Measurements from ENCODE around the gene FAM229A. TPM values are rescaled to one million over a fixed set of nuclear protein-coding genes. Genes with fewer than 3 reads are reported as not detected.
A peak's percentile ranks its signal among the peaks of the same experiment; 100 is the strongest.
"Not testable (repeated sequence)": the region's sequence is repeated elsewhere in the genome, so short reads cannot be mapped to it uniquely, and the experiment has no call there.

Gene FAM229A
- total RNA-seq, 1 donor from 2014 or later: 4.4 TPM

GRCh38 chr1:32364836-32365235 lies 2.6 kb upstream of the FAM229A start:
- H3K27me3 Mint-ChIP-seq: peaks cover 10% of the 10 kb centered on the region
- peaks cover 16% of the 10 kb centered on the region for H3K4me1 Mint-ChIP-seq
- intact Hi-C loops (cut with micrococcal nuclease): no loop called here
- no peaks in the 10 kb centered on the region for H3K9me3 Mint-ChIP-seq
- no peak overlapping the region for H3K4me3 Mint-ChIP-seq
- H3K27ac Mint-ChIP-seq: no peak overlapping the region
- no peak for DNase-seq
- peaks cover 50% of the 10 kb centered on the region for H3K36me3 Mint-ChIP-seq (ENCODE audit: low read depth)

DNA sequence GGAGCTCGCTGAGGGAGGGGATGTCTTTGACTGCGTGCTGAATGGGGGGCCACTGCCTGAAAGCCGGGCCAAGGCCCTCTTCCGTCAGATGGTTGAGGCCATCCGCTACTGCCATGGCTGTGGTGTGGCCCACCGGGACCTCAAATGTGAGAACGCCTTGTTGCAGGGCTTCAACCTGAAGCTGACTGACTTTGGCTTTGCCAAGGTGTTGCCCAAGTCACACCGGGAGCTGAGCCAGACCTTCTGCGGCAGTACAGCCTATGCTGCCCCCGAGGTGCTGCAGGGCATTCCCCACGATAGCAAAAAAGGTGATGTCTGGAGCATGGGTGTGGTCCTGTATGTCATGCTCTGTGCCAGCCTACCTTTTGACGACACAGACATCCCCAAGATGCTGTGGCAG lies 1.4 kb upstream of the FAM229A start:
- Mint-ChIP-seq H3K4me1 (peaks cover 17% of the 10 kb centered on the region), H3K36me3 (ENCODE audit: low read depth) (peaks cover 45% of the 10 kb centered on the region), H3K9me3 (no peaks in the 10 kb centered on the region), H3K27ac (no peak overlapping the region), H3K4me3 (no peak overlapping the region), H3K27me3 (peaks cover 10% of the 10 kb centered on the region)
- DNase-seq: no peak
- intact Hi-C loops (cut with micrococcal nuclease): no loop called here

DNA sequence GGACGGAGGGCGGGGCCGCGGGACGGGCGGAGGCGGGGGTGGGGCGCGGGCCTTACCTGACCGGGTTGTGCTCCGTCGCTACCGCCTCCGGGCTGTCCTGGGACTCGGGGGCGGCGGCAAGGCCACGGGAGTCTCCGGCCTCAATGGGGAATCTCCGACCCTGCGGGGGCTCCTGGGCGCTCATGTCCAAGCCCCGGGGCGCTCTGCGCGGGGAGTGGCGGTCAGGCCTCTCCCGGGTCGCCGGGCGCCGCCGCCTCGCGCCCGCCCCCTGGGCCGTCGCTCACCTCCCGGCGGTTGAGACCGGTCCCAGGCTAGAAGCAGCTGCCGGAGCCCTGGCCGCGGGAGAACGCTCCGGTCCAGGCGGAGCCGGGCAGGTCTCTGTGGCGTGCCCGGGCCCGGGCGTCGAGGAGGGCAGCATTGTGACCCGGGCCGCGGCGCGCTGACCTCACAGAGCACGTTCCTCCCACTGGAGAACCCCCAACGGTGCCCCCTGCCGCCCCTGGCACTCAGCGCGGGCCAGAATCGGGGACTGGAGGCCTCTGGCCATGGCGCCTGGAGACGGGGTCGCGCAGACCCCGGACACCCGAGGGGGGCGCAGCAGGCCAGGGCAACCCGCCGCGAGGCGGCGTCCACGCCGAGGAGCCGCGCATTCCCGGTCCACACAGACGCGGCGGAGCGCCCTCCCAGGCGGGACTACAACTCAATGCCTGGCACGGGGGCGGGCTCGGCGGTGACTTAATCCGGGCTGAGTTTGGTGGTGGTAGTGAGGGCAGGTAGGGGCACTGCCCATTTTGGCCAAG lies 411 bp downstream of the FAM229A start:
- H3K27me3 Mint-ChIP-seq: peaks cover 10% of the 10 kb centered on the region
- H3K27ac Mint-ChIP-seq: no peak overlapping the region
- peak; percentile 70 for DNase-seq
- intact Hi-C loops (cut with micrococcal nuclease): no loop called here
- H3K36me3 Mint-ChIP-seq (ENCODE audit: low read depth): peaks cover 36% of the 10 kb centered on the region
- no peaks in the 10 kb centered on the region for H3K9me3 Mint-ChIP-seq
- H3K4me1 Mint-ChIP-seq: peaks cover 17% of the 10 kb centered on the region
- peak overlapping the region; percentile 34 for H3K4me3 Mint-ChIP-seq

DNA sequence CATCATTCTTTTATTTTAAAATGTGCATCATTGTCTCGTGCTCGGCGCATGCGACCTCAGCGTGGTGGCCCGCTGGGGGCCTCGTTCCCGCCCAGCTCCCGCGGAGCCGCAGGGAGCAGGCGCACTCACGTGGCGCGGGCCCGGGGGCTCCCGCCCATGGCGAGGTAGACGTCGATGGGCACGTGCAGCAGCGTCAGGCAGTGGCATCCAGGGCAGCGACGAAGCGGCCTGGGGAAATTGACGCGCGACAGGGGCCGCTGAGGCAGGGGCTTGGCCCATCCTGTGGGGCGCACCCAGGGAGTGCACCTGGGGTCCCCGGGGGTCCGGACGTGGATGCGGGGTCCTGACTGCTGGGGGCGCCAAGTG lies 994 bp downstream of the FAM229A start:
- H3K27ac Mint-ChIP-seq: no peak overlapping the region
- peaks cover 17% of the 10 kb centered on the region for H3K4me1 Mint-ChIP-seq
- H3K4me3 Mint-ChIP-seq: no peak overlapping the region
- H3K27me3 Mint-ChIP-seq: peaks cover 11% of the 10 kb centered on the region
- intact Hi-C loops (cut with micrococcal nuclease): no loop called here
- no peak for DNase-seq
- no peaks in the 10 kb centered on the region for H3K9me3 Mint-ChIP-seq
- peaks cover 33% of the 10 kb centered on the region for H3K36me3 Mint-ChIP-seq (ENCODE audit: low read depth)

- DNase-seq: no peak
- H3K27ac Mint-ChIP-seq: peak overlapping the region; percentile 50
- H3K9me3 Mint-ChIP-seq: no peaks in the 10 kb centered on the region
- no peak overlapping the region for H3K4me3 Mint-ChIP-seq
- H3K4me1 Mint-ChIP-seq: peaks cover 17% of the 10 kb centered on the region
- H3K27me3 Mint-ChIP-seq: peaks cover 11% of the 10 kb centered on the region
- intact Hi-C loops (cut with micrococcal nuclease): no loop called here
- H3K36me3 Mint-ChIP-seq (ENCODE audit: low read depth): peaks cover 17% of the 10 kb centered on the region
Measured at GRCh38 chr1:32358435-32358834, 3.9 kb downstream of the FAM229A start.

DNA sequence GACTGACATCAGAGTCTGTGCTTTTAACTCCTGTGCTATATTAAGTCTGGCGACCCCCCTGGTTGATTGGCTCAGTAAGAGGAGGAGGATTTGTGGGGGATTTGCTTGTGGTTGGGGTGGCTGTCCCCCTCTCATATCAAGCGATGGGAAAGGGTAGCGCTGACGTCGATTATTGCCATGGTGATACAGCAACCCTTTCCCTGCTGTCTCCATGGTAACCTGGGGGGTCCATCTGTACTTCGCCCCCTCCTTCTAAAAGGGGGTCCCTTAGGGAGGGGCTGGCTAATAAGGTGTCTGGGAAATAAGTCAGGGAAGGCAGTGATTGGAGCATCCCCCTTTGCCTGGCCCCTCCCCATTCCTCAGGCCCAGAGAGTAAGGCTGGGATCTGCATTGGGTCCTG lies 4.7 kb downstream of the FAM229A start:
- H3K4me3 Mint-ChIP-seq: no peak overlapping the region
- peaks cover 10% of the 10 kb centered on the region for H3K36me3 Mint-ChIP-seq (ENCODE audit: low read depth)
- intact Hi-C loops (cut with micrococcal nuclease): no loop called here
- peaks cover 21% of the 10 kb centered on the region for H3K4me1 Mint-ChIP-seq
- no peaks in the 10 kb centered on the region for H3K9me3 Mint-ChIP-seq
- H3K27me3 Mint-ChIP-seq: peaks cover 11% of the 10 kb centered on the region
- no peak overlapping the region for H3K27ac Mint-ChIP-seq
- DNase-seq: no peak

GRCh38 chr1:32356478-32356877 lies 5.8 kb downstream of the FAM229A start:
- Mint-ChIP-seq H3K4me1 (peaks cover 18% of the 10 kb centered on the region), H3K27ac (no peak overlapping the region), H3K9me3 (no peaks in the 10 kb centered on the region), H3K27me3 (peaks cover 8% of the 10 kb centered on the region), H3K36me3 (ENCODE audit: low read depth) (peaks cover 5% of the 10 kb centered on the region), H3K4me3 (no peak overlapping the region)
- DNase-seq: no peak
- intact Hi-C loops (cut with micrococcal nuclease): no loop called here

GRCh38 chr1:32355778-32356177 lies 6.5 kb downstream of the FAM229A start:
- H3K36me3 Mint-ChIP-seq (ENCODE audit: low read depth); H3K9me3 Mint-ChIP-seq; H3K27ac Mint-ChIP-seq; H3K4me3 Mint-ChIP-seq; intact Hi-C loops (cut with micrococcal nuclease); DNase-seq; H3K27me3 Mint-ChIP-seq: not testable (repeated sequence)
- H3K4me1 Mint-ChIP-seq: peaks cover 18% of the 10 kb centered on the region

DNA sequence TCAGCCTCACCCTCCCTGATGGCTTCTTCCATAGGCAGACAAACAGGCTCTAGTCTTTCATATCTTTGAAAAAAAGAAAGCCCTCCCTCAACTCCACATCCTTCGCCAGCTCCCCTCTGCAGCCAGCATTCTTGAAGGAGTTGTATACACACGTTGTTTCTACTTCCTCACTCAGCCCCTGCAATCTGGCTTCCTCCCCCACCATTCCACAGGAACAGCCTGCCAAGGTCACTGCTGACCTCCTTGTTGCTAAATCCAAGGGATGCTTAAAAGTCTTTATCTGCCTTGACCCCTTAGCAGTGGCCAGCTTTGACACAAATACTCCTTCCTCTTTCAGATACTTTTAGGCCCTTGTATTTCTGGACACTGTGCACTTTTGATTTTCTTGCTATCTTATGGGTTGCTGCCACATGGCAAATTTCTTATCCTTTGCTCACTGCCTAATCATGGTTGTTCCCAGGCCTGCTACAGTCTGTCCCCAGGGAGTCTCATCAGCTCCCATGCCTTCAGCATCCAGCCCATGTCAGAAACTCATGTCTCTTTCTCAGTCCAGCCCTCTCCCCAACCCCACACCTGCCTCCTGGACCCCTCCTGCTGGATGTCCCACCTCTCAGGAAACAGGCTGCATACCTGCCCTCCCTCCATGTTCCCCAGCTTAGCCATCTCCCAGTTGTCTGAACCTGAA lies 8.3 kb downstream of the FAM229A start:
- no peaks in the 10 kb centered on the region for H3K9me3 Mint-ChIP-seq
- H3K4me1 Mint-ChIP-seq: peaks cover 21% of the 10 kb centered on the region
- H3K27ac Mint-ChIP-seq: no peak overlapping the region
- H3K4me3 Mint-ChIP-seq: peak overlapping the region; percentile 2
- H3K36me3 Mint-ChIP-seq (ENCODE audit: low read depth): no peaks in the 10 kb centered on the region
- intact Hi-C loops (cut with micrococcal nuclease): no loop called here
- peaks cover 2% of the 10 kb centered on the region for H3K27me3 Mint-ChIP-seq
- DNase-seq: no peak

DNA sequence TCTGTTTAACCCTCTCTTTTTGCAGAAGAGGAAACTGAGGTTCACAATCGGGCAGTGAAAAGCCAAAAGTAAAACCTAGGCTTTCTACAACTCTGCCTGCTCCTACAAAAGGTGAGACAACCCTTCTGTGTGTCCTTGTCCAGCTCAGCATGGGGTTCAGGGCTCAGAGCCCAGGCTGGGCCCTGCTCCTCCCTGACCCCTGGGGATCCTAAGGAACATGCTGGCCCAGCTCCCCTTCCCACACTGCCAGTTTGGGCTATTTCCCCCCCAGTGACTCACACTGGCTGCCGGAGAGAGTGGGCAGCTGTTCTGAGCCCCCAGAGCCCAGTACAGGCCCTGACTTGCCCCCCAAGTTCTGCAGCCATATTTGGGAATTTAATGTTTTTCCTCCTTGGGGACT lies 8.9 kb downstream of the FAM229A start:
- no peaks in the 10 kb centered on the region for H3K9me3 Mint-ChIP-seq
- intact Hi-C loops (cut with micrococcal nuclease): no loop called here
- H3K4me1 Mint-ChIP-seq: peaks cover 26% of the 10 kb centered on the region
- H3K27ac Mint-ChIP-seq: peak overlapping the region; percentile 34
- peaks cover 2% of the 10 kb centered on the region for H3K27me3 Mint-ChIP-seq
- peak overlapping the region; percentile 36 for H3K4me3 Mint-ChIP-seq
- H3K36me3 Mint-ChIP-seq (ENCODE audit: low read depth): no peaks in the 10 kb centered on the region
- DNase-seq: no peak

GRCh38 chr1:32352831-32353383 lies 9.4 kb downstream of the FAM229A start:
- Mint-ChIP-seq H3K9me3 (no peaks in the 10 kb centered on the region), H3K27ac (peak overlapping the region; percentile 34), H3K27me3 (peaks cover 2% of the 10 kb centered on the region), H3K36me3 (ENCODE audit: low read depth) (no peaks in the 10 kb centered on the region), H3K4me1 (peaks cover 30% of the 10 kb centered on the region), H3K4me3 (peak overlapping the region; percentile 36)
- intact Hi-C loops (cut with micrococcal nuclease): no loop called here
- DNase-seq: no peak

- intact Hi-C loops (cut with micrococcal nuclease): no loop called here
- no peak overlapping the region for H3K27ac Mint-ChIP-seq
- no peaks in the 10 kb centered on the region for H3K36me3 Mint-ChIP-seq (ENCODE audit: low read depth)
Measured at GRCh38 chr1:32352239-32352745, 10.0 kb downstream of the FAM229A start.

DNA sequence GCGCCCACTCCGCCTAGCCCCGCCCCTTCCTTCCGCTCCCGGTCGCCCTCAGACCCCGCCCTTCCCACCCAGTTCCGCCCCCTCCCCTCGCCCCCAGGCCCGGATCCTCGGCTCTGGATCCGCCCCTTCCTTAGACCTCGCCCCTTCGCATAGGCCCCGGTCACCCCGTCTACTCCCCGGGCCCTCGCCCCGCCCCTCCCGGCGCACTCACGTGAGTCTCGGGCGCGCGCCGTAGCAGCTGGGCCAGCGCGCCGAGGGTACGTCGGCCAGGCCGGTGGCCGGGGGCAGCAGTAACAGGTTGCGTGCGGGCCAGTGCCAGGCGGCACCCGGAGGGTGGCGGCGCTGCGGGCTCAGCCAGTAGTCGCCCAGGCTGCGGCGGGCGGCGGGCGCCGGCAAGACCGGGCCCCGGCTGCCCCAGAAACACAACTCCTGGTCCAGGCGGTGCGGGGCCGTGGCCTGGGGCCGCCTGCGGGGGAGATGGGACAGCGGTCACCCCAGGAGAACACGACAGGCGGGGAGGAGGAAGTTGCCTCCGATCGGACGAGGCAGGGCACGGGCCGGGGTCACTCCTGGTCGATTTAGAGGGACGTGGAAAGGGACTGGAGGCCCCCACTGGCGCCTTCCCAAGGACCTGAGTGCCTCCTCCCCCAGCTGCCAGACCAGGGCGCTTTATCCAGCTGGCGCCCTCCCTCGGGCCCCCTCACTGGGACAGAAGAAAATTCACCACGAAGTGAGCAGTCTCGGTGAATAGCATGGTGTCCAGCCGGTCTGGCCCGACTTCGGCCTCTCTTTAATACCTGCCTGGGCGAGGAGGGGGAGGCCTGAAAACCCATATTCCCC lies 10.7 kb downstream of the FAM229A start:
- H3K27me3 Mint-ChIP-seq: peaks cover 2% of the 10 kb centered on the region

More at GRCh38 chr1:32352239-32352745, 10.0 kb downstream of the FAM229A start:
- Mint-ChIP-seq H3K27me3 (peaks cover 2% of the 10 kb centered on the region), H3K9me3 (no peaks in the 10 kb centered on the region), H3K4me1 (peaks cover 30% of the 10 kb centered on the region), H3K4me3 (peak overlapping the region; percentile 86)
- DNase-seq: no peak

More for the DNA sequence above, 10.7 kb downstream of the FAM229A start:
- Mint-ChIP-seq H3K4me1 (peaks cover 30% of the 10 kb centered on the region), H3K36me3 (ENCODE audit: low read depth) (no peaks in the 10 kb centered on the region), H3K4me3 (peak overlapping the region; percentile 86), H3K27ac (peak overlapping the region; percentile 65), H3K9me3 (no peaks in the 10 kb centered on the region)
- intact Hi-C loops (cut with micrococcal nuclease): loop anchor here (1.0 to 2.0 kb wide), 3 partner anchors 15 to 59 kb away; partner anchors contain the start of genes BSDC1, HDAC1 and MARCKSL1
- DNase-seq: peak; percentile 98

Measured in activated CD4-positive, alpha-beta T cell treated with anti-CD3 and anti-CD28 coated beads, Interleukin-2, amount 10 ng/mL, durations not matched to agents 24 days and 14 days (primary cell).